H1 (cell line): ENCODE measurements around the gene GARNL3. TPM values are rescaled to one million over a fixed set of nuclear protein-coding genes. Genes with fewer than 3 reads are reported as not detected.

Experiments used
- CTCF ChIA-PET: fragments of 300-600 bp; sonication (Branson Sonifier 250); formaldehyde crosslinking; loops from one replicate; lab custom pipeline; 2021; ENCODE audit not compliant: partially characterized antibody; lab: Charles Lee
- POLR2A ChIA-PET: fragments of 300-600 bp; sonication (Branson Sonifier 250); formaldehyde crosslinking; loops from one replicate; lab custom pipeline; 2021; ENCODE audit warnings: inconsistent platforms; ENCODE audit not compliant: partially characterized antibody; lab: Charles Lee
- DNase-seq, 2 experiments: peaks; one replicate each; pipeline versions ENCODE4 v3.0.0 to v3.0.0-alpha.2; 2010 to 2022; ENCODE audit warnings: low spot score in 2 of 2, low read depth in 1 of 2, mixed read lengths in 1 of 2
- FAIRE-seq: peaks from 2 replicates; lab custom pipeline; 2011; peaks lifted over from hg19 to GRCh38; lab: Jason Lieb, UNC
- H2AFZ ChIP-seq: 2 replicates; pipeline ENCODE4 v1.8.1; 2012; ENCODE audit warnings: low read length, inconsistent platforms
- H2AK5ac ChIP-seq: 2 replicates; pipeline ENCODE4 v1.6.1; 2013; ENCODE audit warnings: low read depth, low read length
- H2BK120ac ChIP-seq: replicated peaks from 2 replicates; pipeline ENCODE3; 2013; ENCODE audit warnings: low read depth, low read length, inconsistent platforms
- H2BK12ac ChIP-seq: 2 replicates; pipeline ENCODE4 v1.6.1; 2013; ENCODE audit warnings: low read depth, low read length
- H2BK15ac ChIP-seq: 2 replicates; pipeline ENCODE4 v1.6.1; 2013; ENCODE audit warnings: low read length
- H2BK20ac ChIP-seq: 2 replicates; pipeline ENCODE4 v1.6.1; 2013; ENCODE audit warnings: low read length
- H2BK5ac ChIP-seq: 2 replicates; pipeline ENCODE4 v1.6.1; 2013; ENCODE audit warnings: low read depth, low read length
- H3K14ac ChIP-seq: 2 replicates; pipeline ENCODE4 v1.6.1; 2013; ENCODE audit warnings: inconsistent platforms; ENCODE audit not compliant: insufficient read length
- H3K18ac ChIP-seq: 2 replicates; pipeline ENCODE4 v1.6.1; 2013; ENCODE audit warnings: low read length; ENCODE audit errors: extremely low read depth
- H3K23ac ChIP-seq: 2 replicates; pipeline ENCODE4 v1.6.1; 2013; ENCODE audit warnings: inconsistent platforms; ENCODE audit not compliant: insufficient read length
- H3K23me2 ChIP-seq: 2 replicates; pipeline ENCODE4 v1.6.1; 2013; ENCODE audit warnings: low read depth, low read length
- H3K27ac ChIP-seq: 2 replicates; pipeline ENCODE4 v1.6.1; 2011; ENCODE audit warnings: low read depth, low read length, inconsistent platforms
- H3K27me3 ChIP-seq, 4 experiments: replicated peaks in 1 of 4; 1 replicate in 1 of 4; 2 replicates in 3 of 4; pipeline versions ENCODE4 v1.6.1 to v1.8.1; 2011 to 2013; ENCODE audit warnings: low read length in 3 of 4, mild to moderate bottlenecking in 3 of 4, inconsistent platforms in 2 of 4, mixed read lengths in 2 of 4, moderate library complexity in 1 of 4; ENCODE audit not compliant: control insufficient read depth in 3 of 4, insufficient read depth in 3 of 4; ENCODE audit errors: extremely low read depth in 1 of 4
- H3K36me3 ChIP-seq, 4 experiments: 2 replicates each; pipeline versions ENCODE4 v1.6.1 to v1.8.1; 2011 to 2013; ENCODE audit warnings: mild to moderate bottlenecking in 4 of 4, low read length in 3 of 4, moderate library complexity in 2 of 4, control low read depth in 1 of 4, inconsistent platforms in 1 of 4; ENCODE audit not compliant: insufficient read depth in 4 of 4, control insufficient read depth in 2 of 4
- H3K4ac ChIP-seq: replicated peaks from 2 replicates; pipeline ENCODE3; 2013; ENCODE audit warnings: low read length, low read depth, mixed read lengths, inconsistent platforms; ENCODE audit not compliant: insufficient read length
- H3K4me1 ChIP-seq, 4 experiments: replicated peaks in 1 of 4; 1 replicate in 1 of 4; 2 replicates in 3 of 4; pipeline versions ENCODE4 v1.6.1 to v1.8.1; 2011 to 2013; ENCODE audit warnings: low read length in 3 of 4, inconsistent platforms in 2 of 4, mixed read lengths in 1 of 4; ENCODE audit not compliant: insufficient read depth in 4 of 4, control insufficient read depth in 3 of 4
- H3K4me2 ChIP-seq, 2 experiments: 2 replicates each; pipeline versions ENCODE4 v1.6.1 to v1.8.1; 2011 to 2013; ENCODE audit warnings: low read depth in 2 of 2, low read length in 2 of 2, control low read depth in 1 of 2, inconsistent platforms in 1 of 2, mild to moderate bottlenecking in 1 of 2; ENCODE audit not compliant: insufficient read depth in 1 of 2
- H3K4me3 ChIP-seq, 4 experiments: fragments of 200-600, 300-600 bp in 1 of 4; sonication (generic), shearing (Covaris generic), sonication (Bioruptor Twin) in 1 of 4; 2 replicates each; pipeline versions ENCODE4 v1.5.1 to v1.8.1; 2011 to 2016; ENCODE audit warnings: low read length in 4 of 4, low read depth in 3 of 4, control low read depth in 2 of 4, inconsistent platforms in 2 of 4, mild to moderate bottlenecking in 2 of 4, mixed read lengths in 1 of 4, moderate library complexity in 1 of 4; ENCODE audit not compliant: insufficient read depth in 2 of 4; ENCODE audit errors: extremely low read depth in 1 of 4
- H3K56ac ChIP-seq: replicated peaks from 2 replicates; pipeline ENCODE3; 2013; ENCODE audit warnings: low read depth, mild to moderate bottlenecking, mixed read lengths, low read length, inconsistent platforms; ENCODE audit not compliant: insufficient read length
- H3K79me1 ChIP-seq: 2 replicates; pipeline ENCODE4 v1.6.1; 2013; ENCODE audit warnings: low read depth, low read length, control low read depth
- H3K79me2 ChIP-seq, 2 experiments: 2 replicates each; pipeline versions ENCODE4 v1.6.1 to v1.8.1; 2012 to 2013; ENCODE audit warnings: low read length in 2 of 2, mild to moderate bottlenecking in 2 of 2, inconsistent platforms in 1 of 2; ENCODE audit not compliant: insufficient read depth in 2 of 2, control insufficient read depth in 1 of 2
- H3K9ac ChIP-seq, 4 experiments: replicated peaks in 1 of 4; 1 replicate in 1 of 4; 2 replicates in 3 of 4; pipeline versions ENCODE4 v1.6.1 to v1.8.1; 2011 to 2013; ENCODE audit warnings: low read depth in 3 of 4, low read length in 3 of 4, control low read depth in 2 of 4, mild to moderate bottlenecking in 2 of 4, moderate library complexity in 2 of 4, inconsistent platforms in 1 of 4; ENCODE audit errors: extremely low read depth in 1 of 4
- H3K9me3 ChIP-seq, 2 experiments: 2 replicates each; pipeline versions ENCODE4 v1.6.1 to v1.8.1; 2012 to 2013; ENCODE audit warnings: mild to moderate bottlenecking in 2 of 2, moderate library complexity in 2 of 2, control low read depth in 1 of 2, inconsistent platforms in 1 of 2, low read depth in 1 of 2, low read length in 1 of 2, mixed read lengths in 1 of 2; ENCODE audit not compliant: insufficient read depth in 2 of 2
- H4K20me1 ChIP-seq, 2 experiments: replicated peaks in 1 of 2; 2 replicates each; pipeline versions ENCODE3 to v1.8.1; 2011 to 2013; ENCODE audit warnings: inconsistent platforms in 2 of 2, low read length in 2 of 2, mild to moderate bottlenecking in 1 of 2; ENCODE audit not compliant: insufficient read depth in 2 of 2, control insufficient read depth in 1 of 2
- H4K5ac ChIP-seq: 2 replicates; pipeline ENCODE4 v1.6.1; 2013; ENCODE audit warnings: low read length, low read depth, mixed read lengths, inconsistent platforms; ENCODE audit not compliant: insufficient read length
- H4K8ac ChIP-seq: 2 replicates; pipeline ENCODE4 v1.8.0; 2013; ENCODE audit warnings: mild to moderate bottlenecking, moderate library complexity, low read length, inconsistent platforms; ENCODE audit not compliant: insufficient read depth; ENCODE audit errors: extremely low read depth
- H4K91ac ChIP-seq: replicated peaks from 2 replicates; pipeline ENCODE3; 2013; ENCODE audit warnings: low read length, mixed read lengths, inconsistent platforms; ENCODE audit not compliant: insufficient read length
- BACH1 ChIP-seq: IDR thresholded peaks from 2 replicates; pipeline ENCODE4 v1.6.1; 2012; ENCODE audit warnings: low read length, improper control_type of control experiment
- CBX5 ChIP-seq: fragments of 300-800, 300-1000 bp; sonication (generic); IDR thresholded peaks from 2 replicates; pipeline ENCODE4 v1.7.1; 2016; ENCODE audit warnings: antibody characterized with exemption, low read length, low read depth
- CREB1 ChIP-seq: IDR thresholded peaks from 2 replicates; pipeline ENCODE4 v1.6.1; 2012; ENCODE audit warnings: inconsistent platforms
- HDAC2 ChIP-seq, 2 experiments: fragments of 300-600 bp in 1 of 2; sonication (generic) in 1 of 2; IDR thresholded peaks; 2 replicates each; pipeline ENCODE4 v1.6.1; 2011 to 2012; ENCODE audit warnings: low read depth in 2 of 2, low read length in 2 of 2, mild to moderate bottlenecking in 2 of 2, moderate library complexity in 2 of 2, borderline replicate concordance in 1 of 2, inconsistent platforms in 1 of 2
- NANOG ChIP-seq: IDR thresholded peaks from 2 replicates; pipeline ENCODE4 v1.6.1; 2011; ENCODE audit warnings: low read length, low read depth, mild to moderate bottlenecking, inconsistent platforms; ENCODE audit not compliant: insufficient read depth, poor library complexity, severe bottlenecking
- POU5F1 ChIP-seq: IDR thresholded peaks from 2 replicates; pipeline ENCODE4 v1.6.1; 2011; ENCODE audit warnings: low read depth, mild to moderate bottlenecking, low read length, moderate library complexity
- RXRA ChIP-seq: IDR thresholded peaks from 2 replicates; pipeline ENCODE4 v1.6.1; 2011; ENCODE audit warnings: low read depth, mild to moderate bottlenecking, low read length, moderate library complexity; ENCODE audit not compliant: insufficient read depth
- SAP30 ChIP-seq: fragments of 300-600 bp; sonication (generic); IDR thresholded peaks from 2 replicates; pipeline ENCODE4 v1.7.1; 2012; ENCODE audit warnings: low read length, moderate library complexity, mild to moderate bottlenecking, inconsistent platforms; ENCODE audit not compliant: insufficient read depth, insufficient replicate concordance
- SP1 ChIP-seq: IDR thresholded peaks from 2 replicates; pipeline ENCODE4 v1.6.1; 2011; ENCODE audit warnings: low read depth, low read length
- WGBS, 2 experiments: shearing (Covaris generic) in 1 of 2; methylation state at CpG; one replicate each; pipeline versions ENCODE4 v1.1.6 to v1.1.7; 2013 to 2015; ENCODE audit warnings: low lambda C conversion rate in 2 of 2, mixed read lengths in 2 of 2, inconsistent platforms in 1 of 2, low coverage in 1 of 2, missing lambda C conversion rate in 1 of 2; ENCODE audit not compliant: insufficient replicate concordance in 2 of 2, insufficient coverage in 1 of 2, insufficient read length in 1 of 2; ENCODE audit errors: extremely low coverage in 1 of 2, missing lambda C conversion rate in 1 of 2; 5-methylcytosine and 5-hydroxymethylcytosine counted together
- polyA plus RNA-seq, 7 experiments: library from polyadenylated mRNA; depleted of rRNA in 3 of 7; stranded (reverse) in 5 of 7; unstranded in 2 of 7; fragments of >200 nt in 5 of 7; fragments of 200-250 nt in 2 of 7; gene quantifications; 1 replicate in 5 of 7; 2 replicates in 1 of 7; 4 replicates in 1 of 7; pipeline versions ENCODE4 v1.2.1 to v1.2.3, GENCODE V29; 2011 to 2013; ENCODE audit warnings: missing spikeins in 2 of 7, mixed read lengths in 2 of 7
- total RNA-seq: library from RNA; stranded (reverse); fragmentation: NEBNext Ultra II Directional; extraction: Animal tissue kit (Norgen Biotek cat#: 25700); gene quantifications from 2 replicates; pipeline ENCODE4 v1.2.1, GENCODE V29; 2021

The GARNL3 gene
- total and polyA plus RNA-seq, 2 of the 8 experiments (the other 6 are each of a cell fraction or from before 2014, with no cell fraction given), result 6.5 to 18.3 TPM

- no peak overlapping the region for H2BK15ac ChIP-seq
- peaks cover 0 to 3% (median 1%) of the 10 kb centered on the region in 4 experiments; a peak in 2 of 7 replicates for H3K4me1 ChIP-seq
- no peak overlapping the region for H2BK120ac ChIP-seq
- TF ChIP-seq HDAC2 (IDR thresholded peaks at IDR 0.05; ENCODE audit: borderline replicate concordance in 1 of 2, low read depth in 2 of 2, low read length in 2 of 2) (no peak), RXRA (no peak), NANOG (no peak), CBX5 (no peak), BACH1 (no peak), SP1 (no peak), SAP30 (no peak), POU5F1 (no peak), CREB1 (no peak)
- no peak overlapping the region for H3K9ac ChIP-seq
- WGBS, 2 experiments, result 94% methylated on average over 4 of the region's 4 CpGs; no CpG with 5 or more reads in 1 of the 2 experiments
- CTCF ChIA-PET, result interaction anchor here (0.9 to 1.2 kb wide), 2 partner anchors 94 to 106 kb away, joined by 3 to 4 read pairs; no protein-coding TSS in a partner anchor
- H3K27me3 ChIP-seq, result no peaks in the 10 kb centered on the region
- DNase-seq (no peak), FAIRE-seq (no peak)
- no peak overlapping the region for H2BK20ac ChIP-seq
- H3K56ac ChIP-seq, result no peak overlapping the region
- no peaks in the 10 kb centered on the region for H3K79me2 ChIP-seq
- no peak overlapping the region for H4K91ac ChIP-seq
- no peak overlapping the region for H3K14ac ChIP-seq
- no peaks in the 10 kb centered on the region; the same call in 1 of the 2 replicates for H3K79me1 ChIP-seq
- no peak overlapping the region for H2BK5ac ChIP-seq
- H3K23ac ChIP-seq, result no peak overlapping the region
- H4K8ac ChIP-seq, result no peak overlapping the region; the same call in 1 of the 2 replicates
- no peak overlapping the region for H3K18ac ChIP-seq
- H4K20me1 ChIP-seq, result peaks cover 0 to 4% of the 10 kb centered on the region in 2 experiments
- H2AFZ ChIP-seq, result no peak overlapping the region
- H2AK5ac ChIP-seq, result no peak overlapping the region
- H3K36me3 ChIP-seq, result no peaks in the 10 kb centered on the region; a peak in 1 of 8 replicates
- H2BK12ac ChIP-seq, result no peak overlapping the region
- POLR2A ChIA-PET, result no interaction called here
- H4K5ac ChIP-seq, result no peak overlapping the region
- H3K4me3 ChIP-seq, result no peak overlapping the region
- no peaks in the 10 kb centered on the region for H3K9me3 ChIP-seq
- H3K27ac ChIP-seq, result no peak overlapping the region
- no peaks in the 10 kb centered on the region for H3K23me2 ChIP-seq
- no peak overlapping the region for H3K4me2 ChIP-seq
- no peak overlapping the region for H3K4ac ChIP-seq
These were observed 27.8 kb downstream of the GARNL3 start for GRCh38 chr9:127292415-127292814.
